Aorta (tissue), 5 donors: ENCODE measurements around the gene NFKB2. TPM values are rescaled to one million over a fixed set of nuclear protein-coding genes. Genes with fewer than 3 reads are reported as not detected.

ENCODE experiments used
- ATAC-seq: fragments of 200-7000 bp; cut with Tn5 transposase; one replicate; pipeline ENCODE4 v1.9.1; 2022; ENCODE audit warnings: moderate library complexity; ENCODE audit not compliant: low FRiP score
- DNase-seq, 2 donors: peaks; one replicate each; pipeline ENCODE4 v3.0.0-alpha.2; 2020
- H3K27ac ChIP-seq, 2 donors: one replicate each; pipeline ENCODE4 v1.5.1; 2013; ENCODE audit warnings: low read length in 2 of 2, mild to moderate bottlenecking in 2 of 2, moderate library complexity in 2 of 2, control low read depth in 1 of 2, inconsistent platforms in 1 of 2, low read depth in 1 of 2
- H3K27me3 ChIP-seq, 2 donors: one replicate each; pipeline ENCODE4 v1.6.1; 2013; ENCODE audit warnings: control low read depth in 1 of 2, low read length in 1 of 2, mild to moderate bottlenecking in 1 of 2, moderate library complexity in 1 of 2; ENCODE audit not compliant: insufficient read depth in 2 of 2, control insufficient read depth in 1 of 2
- H3K36me3 ChIP-seq, 2 donors: one replicate each; pipeline ENCODE4 v1.6.1; 2013; ENCODE audit warnings: control low read depth in 1 of 2, low read length in 1 of 2, mild to moderate bottlenecking in 1 of 2; ENCODE audit not compliant: insufficient read depth in 2 of 2, control insufficient read depth in 1 of 2
- H3K4me1 ChIP-seq, 2 donors: one replicate each; pipeline ENCODE4 v1.6.1; 2013; ENCODE audit warnings: low read length in 2 of 2, control low read depth in 1 of 2, mild to moderate bottlenecking in 1 of 2, moderate library complexity in 1 of 2; ENCODE audit not compliant: insufficient read depth in 2 of 2, control insufficient read depth in 1 of 2
- H3K4me3 ChIP-seq, 2 donors: one replicate each; pipeline ENCODE4 v1.5.1; 2013; ENCODE audit warnings: low read length in 2 of 2, control low read depth in 1 of 2, mild to moderate bottlenecking in 1 of 2
- H3K9me3 ChIP-seq: one replicate; pipeline ENCODE4 v1.6.1; 2013; ENCODE audit warnings: mild to moderate bottlenecking, low read length; ENCODE audit not compliant: control insufficient read depth
- WGBS, 2 donors: extraction: QIAGEN DNeasy Blood & Tissue Kit; methylation state at CpG; one replicate each; pipeline ENCODE4 v1.1.7; 2013; 5-methylcytosine and 5-hydroxymethylcytosine counted together
- intact Hi-C, 2 donors: fragments of 100-400 bp; cut with DNase I; formaldehyde crosslinking; loops; one replicate each; pipeline versions ENCODE4 v1.14.2 to v1.15.0; 2022
- polyA plus RNA-seq, 2 donors: library from polyadenylated mRNA; stranded (reverse); fragments of 200-250 nt; gene quantifications; one replicate each; pipeline ENCODE4 v1.2.3, GENCODE V29; 2013
- total RNA-seq, 2 donors: library from RNA; stranded (reverse); fragmentation: NEBNext Ultra II Directional; extraction: Animal tissue kit (Norgen Biotek cat#: 25700); gene quantifications; one replicate each; pipeline ENCODE4 v1.2.1, GENCODE V29; 2021
- donor health status: healthy with polysubstance abuse.
- donor health status: Bipolar disorder and iron deficiency.
- donor health status: DM: no; HTN: no; CAD: no.
- donor health status: DM: no; HTN: no; CAD: no.
- donor health status: DM: yes; HTN: yes; CAD: no.

Gene NFKB2
- total and polyA plus RNA-seq, 4 donors: 9.8 to 63.3 (median 45.9) TPM

GRCh38 chr10:102389894-102390293 is 5.6 kb upstream of the NFKB2 start:
- H3K4me3 ChIP-seq: no peak overlapping the region
- DNase-seq: no peak
- no peaks in the 10 kb centered on the region for H3K9me3 ChIP-seq
- no peaks in the 10 kb centered on the region for H3K36me3 ChIP-seq
- intact Hi-C loops: loop anchor here in 1 of 2 donors (5.0 to 10.0 kb wide), 2 partner anchors 192 to 235 kb away; partner anchors contain the start of gene NOLC1
- H3K27ac ChIP-seq: no peak overlapping the region
- H3K4me1 ChIP-seq: no peaks in the 10 kb centered on the region
- WGBS, 2 donors: 87 to 96% methylated on average over 3 of the region's 3 CpGs
- no peaks in the 10 kb centered on the region for H3K27me3 ChIP-seq
- ATAC-seq: no peak

- no peaks in the 10 kb centered on the region for H3K4me1 ChIP-seq
- H3K27me3 ChIP-seq: no peaks in the 10 kb centered on the region
- H3K9me3 ChIP-seq: no peaks in the 10 kb centered on the region
- intact Hi-C loops: loop anchor here in 1 of 2 donors (5.0 to 10.0 kb wide), 2 partner anchors 190 to 238 kb away; partner anchors contain the start of gene NOLC1
- WGBS, 2 donors: 86 to 92% methylated on average over 5 of the region's 5 CpGs
- H3K36me3 ChIP-seq: no peaks in the 10 kb centered on the region
- no peak overlapping the region for H3K4me3 ChIP-seq
- no peak overlapping the region for H3K27ac ChIP-seq
- ATAC-seq (no peak), DNase-seq (peak in 1 of 2 donors; percentile 1)
Measured at GRCh38 chr10:102392306-102392705, 3.2 kb upstream of the NFKB2 start.

- no peaks in the 10 kb centered on the region for H3K27me3 ChIP-seq
- no peaks in the 10 kb centered on the region for H3K36me3 ChIP-seq
- 33 to 36% methylated on average over 30 of the region's 30 CpGs for WGBS, 2 donors
- no peak for ATAC-seq
- intact Hi-C loops: loop anchor here in 1 of 2 donors (2.0 to 10.0 kb wide), 3 partner anchors 27 to 239 kb away; partner anchors contain the start of genes FBXL15 and NOLC1
- peak overlapping the region in 1 of 2 donors; percentile 32 for H3K4me3 ChIP-seq
- no peaks in the 10 kb centered on the region for H3K9me3 ChIP-seq
- peak in 1 of 2 donors; percentile 68 for DNase-seq
- H3K27ac ChIP-seq: peak overlapping the region in 1 of 2 donors; percentile 21
- no peaks in the 10 kb centered on the region for H3K4me1 ChIP-seq
Measured at GRCh38 chr10:102393411-102394078, 2.0 kb upstream of the NFKB2 start.

GRCh38 chr10:102394079-102394800 is 1.3 kb upstream of the NFKB2 start:
- ATAC-seq: peak; percentile 95

GRCh38 chr10:102394801-102395399 is 605 bp upstream of the NFKB2 start:
- H3K9me3 ChIP-seq: no peaks in the 10 kb centered on the region
- intact Hi-C loops: loop anchor here (1.0 to 10.0 kb wide), 6 partner anchors 26 to 240 kb away; partner anchors contain the start of genes ACTR1A (in 1 of the 2), ELOVL3 (in 1 of the 2), FBXL15 (in 1 of the 2) and NOLC1 (in 1 of the 2)
- H3K4me3 ChIP-seq: peak overlapping the region; percentile 27 to 35
- H3K27me3 ChIP-seq: no peaks in the 10 kb centered on the region
- ATAC-seq (peak; percentile 8), DNase-seq (peak in 1 of 2 donors; percentile 83)
- H3K4me1 ChIP-seq: no peaks in the 10 kb centered on the region
- no peaks in the 10 kb centered on the region for H3K36me3 ChIP-seq
- WGBS, 2 donors: 0 to 1% methylated on average over 35 of the region's 35 CpGs
- H3K27ac ChIP-seq: peak overlapping the region; percentile 51 to 64

More at GRCh38 chr10:102394079-102394800, 1.3 kb upstream of the NFKB2 start:
- DNase-seq: peak; percentile 98 to 99
- Histone ChIP-seq H3K4me1 (no peaks in the 10 kb centered on the region), H3K4me3 (peak overlapping the region; percentile 29 to 32), H3K36me3 (no peaks in the 10 kb centered on the region), H3K27me3 (no peaks in the 10 kb centered on the region), H3K27ac (peak overlapping the region in 1 of 2 donors; percentile 64), H3K9me3 (no peaks in the 10 kb centered on the region)
- intact Hi-C loops: loop anchor here in 1 of 2 donors (2.0 to 10.0 kb wide), 3 partner anchors 27 to 239 kb away; partner anchors contain the start of genes FBXL15 and NOLC1
- 0 to 1% methylated on average over 68 to 71 of the region's 71 CpGs for whole genome bisulfite sequencing, 2 donors

- DNase-seq (peak in 1 of 2 donors; percentile 51), ATAC-seq (no peak)
- WGBS, 2 donors: 43 to 48% methylated on average over 4 of the region's 4 CpGs
- Histone ChIP-seq H3K27me3 (no peaks in the 10 kb centered on the region), H3K4me3 (peak overlapping the region in 1 of 2 donors; percentile 24), H3K9me3 (no peaks in the 10 kb centered on the region), H3K36me3 (no peaks in the 10 kb centered on the region), H3K4me1 (no peaks in the 10 kb centered on the region), H3K27ac (peak overlapping the region in 1 of 2 donors; percentile 41)
- intact Hi-C loops: loop anchor here (5.0 to 10.0 kb wide), 3 partner anchors 81 to 241 kb away; partner anchors contain the start of genes ELOVL3 (in 1 of the 2) and NOLC1 (in 1 of the 2)
Measured at GRCh38 chr10:102396317-102396650, 779 bp downstream of the NFKB2 start.

- DNase-seq (peak in 1 of 2 donors; percentile 62), ATAC-seq (no peak)
- no peak overlapping the region for H3K27ac ChIP-seq
- intact Hi-C loops: loop anchor here (5.0 to 10.0 kb wide), 3 partner anchors 81 to 242 kb away; partner anchors contain the start of genes ELOVL3 (in 1 of the 2) and NOLC1 (in 1 of the 2)
- no peak overlapping the region for H3K4me3 ChIP-seq
- no peaks in the 10 kb centered on the region for H3K9me3 ChIP-seq
- WGBS, 2 donors: 87% methylated on average over 12 of the region's 12 CpGs
- no peaks in the 10 kb centered on the region for H3K4me1 ChIP-seq
- H3K36me3 ChIP-seq: no peaks in the 10 kb centered on the region
- H3K27me3 ChIP-seq: no peaks in the 10 kb centered on the region
Measured at GRCh38 chr10:102396730-102397151, 1.2 kb downstream of the NFKB2 start.
